ENCODE measurements around the gene CAPNS2.
"Not testable (repeated sequence)": the region's sequence is repeated elsewhere in the genome, so short reads cannot be mapped to it uniquely, and the experiment has no call there.

The CAPNS2 gene

DNA sequence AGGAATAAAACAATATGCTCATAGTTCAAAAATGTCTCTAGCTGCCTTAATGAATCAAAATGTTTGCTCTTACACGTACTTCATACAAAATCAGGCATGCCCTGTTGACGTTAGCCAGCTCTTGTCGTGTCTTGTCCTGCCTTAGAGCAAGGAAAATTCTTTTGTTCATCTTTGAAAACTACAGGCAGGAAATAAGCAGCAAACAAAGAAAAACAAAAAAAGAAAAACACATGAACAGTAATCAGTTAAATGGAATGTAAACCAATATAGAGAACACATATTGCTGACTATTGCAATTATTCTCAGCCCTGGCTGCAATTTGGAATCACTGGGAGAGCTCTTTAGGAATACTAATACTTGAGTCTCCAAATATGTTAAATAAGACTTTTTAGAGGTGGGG, 1.7 kb downstream of the CAPNS2 start:
- DNase-seq (ENCODE audit: low spot score) = no peak

DNA sequence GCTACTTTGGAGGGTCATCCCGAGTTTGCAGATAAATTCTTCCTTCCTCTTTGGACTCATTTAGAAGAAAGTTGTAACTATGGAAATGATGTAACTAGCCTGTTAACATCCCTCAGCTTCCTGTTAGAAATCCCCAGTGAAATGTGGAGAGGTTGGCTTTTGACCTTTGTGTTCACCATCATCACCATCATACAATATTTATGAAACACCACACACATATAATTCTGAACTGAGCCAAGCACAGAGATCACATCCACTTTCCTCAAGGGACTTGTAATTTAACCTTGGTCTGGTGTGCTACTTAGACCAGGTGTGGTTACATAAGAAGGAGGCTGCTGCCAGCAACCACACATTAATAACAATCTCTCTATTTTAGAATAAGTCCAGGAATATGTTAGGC, 2.5 kb downstream of the CAPNS2 start:
- no peak for DNase-seq (ENCODE audit: low spot score)

DNA sequence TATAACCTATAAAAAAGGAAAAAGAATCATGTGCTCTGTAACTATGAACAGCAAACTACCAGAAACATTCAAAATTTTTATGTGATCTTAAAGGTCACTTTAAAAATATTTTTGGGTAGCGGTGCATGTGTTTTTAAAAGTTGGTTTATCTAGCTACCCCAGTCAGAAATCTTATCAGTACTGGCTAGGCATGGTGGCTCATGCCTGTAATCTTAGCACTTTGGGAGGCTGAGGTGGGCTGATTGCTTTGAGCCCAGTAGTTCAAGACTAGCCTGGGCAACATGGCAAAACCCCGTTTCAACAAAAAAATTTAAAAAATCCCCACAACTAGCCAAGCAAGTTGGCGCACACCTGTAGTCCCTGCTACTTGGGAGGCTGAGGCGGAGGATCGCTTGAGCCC, 3.7 kb downstream of the CAPNS2 start:
- no peak for DNase-seq (ENCODE audit: low spot score)

DNA sequence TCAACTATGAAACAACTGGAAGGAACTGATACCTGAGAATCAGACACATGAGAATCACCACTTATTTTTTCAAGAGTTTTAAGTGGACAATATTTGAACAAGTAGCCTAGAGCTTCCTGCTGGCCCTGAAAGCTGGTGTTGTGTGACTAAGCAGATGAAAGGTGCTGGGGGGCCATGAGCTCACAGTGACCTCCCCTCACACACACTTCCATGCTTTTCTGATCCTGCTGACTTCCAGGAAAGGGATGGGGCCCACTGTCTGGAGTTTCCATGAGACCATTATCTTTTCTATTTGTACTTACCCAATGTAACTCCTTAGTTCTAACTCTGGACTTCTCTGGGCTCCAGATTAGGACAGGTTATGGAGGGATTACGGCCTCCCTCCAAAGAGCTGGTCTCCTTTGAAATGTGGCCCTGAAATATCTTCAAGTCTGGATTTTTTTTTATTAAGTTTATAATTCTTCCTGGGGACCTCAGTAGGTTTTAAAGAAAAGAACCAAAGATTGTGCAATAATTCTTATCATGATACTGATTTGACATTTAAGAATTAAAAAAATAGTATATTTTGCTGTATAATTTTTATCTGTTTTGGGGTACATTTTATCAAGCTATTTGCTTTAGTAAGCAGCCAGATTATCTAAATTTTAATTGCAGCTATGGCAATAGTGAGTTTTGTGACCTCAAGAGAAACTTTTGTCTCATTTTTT, 4.9 kb downstream of the CAPNS2 start:
- no peak for DNase-seq (ENCODE audit: low spot score)

DNA sequence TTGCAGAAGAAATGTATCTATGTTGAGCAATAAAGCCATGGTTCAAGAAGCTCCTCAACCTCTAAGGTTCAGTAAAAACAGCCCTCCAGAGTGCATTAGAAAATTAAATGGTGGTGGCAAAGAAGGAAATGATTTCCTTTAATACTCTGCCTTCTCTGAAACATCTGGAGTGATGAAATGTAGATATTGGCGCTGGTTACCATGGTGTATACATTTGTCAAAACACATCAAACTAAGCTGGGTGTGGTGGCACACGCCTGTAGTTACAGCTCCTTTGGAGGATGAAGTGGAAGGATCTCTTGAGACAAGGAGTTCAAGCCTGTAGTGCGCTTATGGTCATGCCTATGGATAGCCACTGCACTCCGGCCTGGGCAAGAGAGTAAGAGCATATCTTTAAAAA, 6.0 kb downstream of the CAPNS2 start:
- no peak for DNase-seq (ENCODE audit: low spot score)

DNA sequence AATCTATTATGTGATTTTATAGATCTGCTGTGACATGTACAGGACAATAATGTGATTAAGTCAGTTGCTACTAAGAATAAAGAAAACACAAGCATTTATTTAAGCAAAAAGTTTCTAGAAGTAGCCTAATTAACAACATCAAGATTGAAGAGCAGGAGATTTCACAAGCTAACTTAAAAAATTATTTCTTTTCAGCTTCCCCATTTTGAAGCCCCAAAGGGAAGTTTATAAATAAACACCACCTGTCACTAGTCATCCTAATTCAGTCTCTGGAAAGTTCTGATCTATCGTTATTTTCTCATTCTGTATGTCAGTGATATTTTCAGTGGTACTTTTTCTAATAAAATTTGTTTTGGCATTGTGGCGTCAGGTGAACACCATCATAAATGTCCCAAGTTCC, 8.3 kb downstream of the CAPNS2 start:
- no peak for DNase-seq (ENCODE audit: low spot score)

DNA sequence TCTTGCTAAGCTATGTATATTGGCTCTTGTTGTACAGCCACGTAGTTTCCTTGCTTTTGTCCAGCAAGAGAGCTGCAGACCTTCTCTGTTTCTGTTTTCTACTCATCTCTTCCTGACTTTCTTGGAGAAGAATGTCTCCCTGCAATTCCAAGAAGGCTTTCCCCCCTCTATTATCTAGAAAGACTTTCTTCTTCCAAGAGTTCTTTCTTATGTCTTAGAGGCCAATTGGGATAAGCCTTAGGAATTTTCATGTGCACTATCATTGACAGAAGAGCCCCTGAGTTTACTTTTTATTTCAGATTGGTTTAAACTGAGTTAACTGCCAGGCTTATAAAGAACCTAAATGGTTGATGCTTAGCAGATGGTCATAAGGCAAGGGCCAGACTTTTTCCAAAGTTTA, 9.0 kb downstream of the CAPNS2 start:
- no peak for DNase-seq (ENCODE audit: low spot score)

DNA sequence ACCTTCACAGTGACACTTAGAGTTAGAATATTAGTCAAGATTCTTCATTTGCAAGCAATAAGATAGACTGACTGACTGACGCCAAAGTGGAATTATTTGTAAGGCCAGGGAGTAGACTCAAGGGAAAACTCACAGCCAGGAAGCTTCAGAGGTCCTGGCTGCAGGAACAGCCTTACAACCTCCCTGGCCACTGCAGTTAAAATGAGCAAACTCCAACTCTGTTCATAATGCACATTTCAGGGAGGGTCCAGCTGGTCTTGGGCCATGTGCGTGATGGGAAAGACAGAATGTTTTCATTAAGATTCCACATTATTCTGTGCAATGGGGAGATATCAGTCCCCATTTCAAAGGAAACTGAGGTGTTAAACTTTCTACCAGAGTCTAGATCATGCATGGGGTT, 9.9 kb downstream of the CAPNS2 start:
- DNase-seq (ENCODE audit: low spot score) = no peak

DNA sequence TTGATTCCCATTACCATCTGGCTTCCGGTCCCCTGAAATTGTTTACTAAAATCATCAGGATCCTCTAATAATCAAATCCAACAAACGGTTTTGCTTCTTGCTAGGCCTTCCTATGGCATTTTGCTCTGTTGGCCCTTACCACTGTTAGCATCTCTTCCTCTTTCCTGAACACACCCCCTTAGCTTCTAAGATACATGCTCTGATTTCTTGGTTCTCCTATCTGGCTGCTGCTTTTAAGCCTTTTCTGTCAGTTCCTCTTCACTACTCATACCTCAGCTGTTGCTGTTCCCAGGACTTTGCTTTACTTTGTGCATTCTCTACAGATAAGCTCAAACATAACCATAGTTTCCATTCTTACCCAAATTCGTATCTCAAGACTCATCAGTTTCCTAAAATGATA, 11.4 kb downstream of the CAPNS2 start:
- no peak for DNase-seq (ENCODE audit: low spot score)

DNA sequence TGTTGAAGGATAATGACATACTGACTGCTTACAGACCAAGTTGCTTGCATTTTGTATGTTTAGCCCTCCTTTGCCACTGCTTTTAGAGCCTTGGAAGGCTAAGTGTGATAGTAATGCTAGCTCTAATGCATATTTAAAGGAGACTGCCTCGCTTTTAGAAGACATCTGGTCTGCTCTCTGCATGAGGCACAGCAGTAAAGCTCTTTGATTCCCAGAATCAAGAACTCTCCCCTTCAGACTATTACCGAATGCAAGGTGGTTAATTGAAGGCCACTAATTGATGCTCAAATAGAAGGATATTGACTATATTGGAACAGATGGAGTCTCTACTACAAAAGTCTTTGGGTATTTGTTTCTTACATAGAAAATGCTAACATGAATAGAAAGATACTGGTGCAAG, 19.1 kb downstream of the CAPNS2 start:
- no peak for DNase-seq (ENCODE audit: low spot score)

DNA sequence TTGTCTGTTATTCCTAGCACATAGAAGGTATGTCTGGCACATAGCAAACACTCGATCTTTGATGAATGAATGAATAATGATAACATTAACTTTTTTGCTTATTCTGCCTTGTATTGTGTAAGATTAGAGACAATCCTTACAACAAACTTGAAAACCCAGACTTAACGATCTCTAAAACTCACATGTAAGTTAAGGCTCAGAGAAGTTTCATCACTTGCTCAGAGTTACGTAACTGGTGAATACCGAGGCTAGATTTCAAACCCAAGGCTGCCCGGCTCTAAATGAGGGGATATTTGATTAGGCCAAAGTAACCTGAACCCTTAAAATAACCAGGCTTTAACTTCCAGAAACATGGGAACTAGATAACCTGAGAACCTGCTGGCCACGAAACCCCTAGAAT, 22.3 kb downstream of the CAPNS2 start:
- no peak for DNase-seq (ENCODE audit: low spot score)

DNA sequence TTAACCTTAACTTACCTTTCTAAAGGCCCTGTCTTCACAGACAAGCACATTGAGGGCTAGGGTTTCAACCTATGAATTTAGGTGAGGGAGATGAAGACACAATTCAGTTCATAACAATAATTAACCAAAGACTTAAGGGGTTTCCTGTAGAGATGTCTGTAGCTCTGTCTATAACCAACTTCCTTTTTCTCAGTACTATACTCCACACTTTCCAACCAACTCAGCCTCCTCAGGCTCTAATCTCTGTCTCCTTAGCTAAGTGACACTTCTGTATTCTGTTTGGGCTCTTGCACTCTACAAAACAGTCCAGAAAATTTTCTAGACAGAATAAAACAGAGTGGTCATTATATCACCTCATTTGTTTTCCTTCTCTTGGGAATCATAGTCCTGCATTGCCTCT, 25.8 kb downstream of the CAPNS2 start:
- no peak for DNase-seq (ENCODE audit: low spot score)

DNA sequence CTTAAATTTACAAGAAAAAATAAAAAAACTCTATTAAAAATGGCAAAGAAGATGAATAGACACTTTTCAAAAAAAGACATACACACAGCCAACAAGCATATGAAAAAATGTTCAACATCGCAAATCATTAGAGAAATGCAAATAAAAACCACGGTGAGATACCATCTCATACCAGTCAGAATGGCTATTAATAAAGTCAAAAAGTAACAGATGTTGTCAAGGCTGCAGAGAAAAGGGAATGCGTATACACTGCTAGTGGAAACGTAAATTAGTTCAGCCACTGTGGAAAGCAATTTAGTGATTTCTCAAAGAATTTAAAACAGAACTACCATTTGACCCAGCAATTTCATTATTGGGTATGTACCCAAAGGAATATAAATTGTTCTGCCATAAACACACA, 31.4 kb downstream of the CAPNS2 start:
- no peak for DNase-seq (ENCODE audit: low spot score)

DNA sequence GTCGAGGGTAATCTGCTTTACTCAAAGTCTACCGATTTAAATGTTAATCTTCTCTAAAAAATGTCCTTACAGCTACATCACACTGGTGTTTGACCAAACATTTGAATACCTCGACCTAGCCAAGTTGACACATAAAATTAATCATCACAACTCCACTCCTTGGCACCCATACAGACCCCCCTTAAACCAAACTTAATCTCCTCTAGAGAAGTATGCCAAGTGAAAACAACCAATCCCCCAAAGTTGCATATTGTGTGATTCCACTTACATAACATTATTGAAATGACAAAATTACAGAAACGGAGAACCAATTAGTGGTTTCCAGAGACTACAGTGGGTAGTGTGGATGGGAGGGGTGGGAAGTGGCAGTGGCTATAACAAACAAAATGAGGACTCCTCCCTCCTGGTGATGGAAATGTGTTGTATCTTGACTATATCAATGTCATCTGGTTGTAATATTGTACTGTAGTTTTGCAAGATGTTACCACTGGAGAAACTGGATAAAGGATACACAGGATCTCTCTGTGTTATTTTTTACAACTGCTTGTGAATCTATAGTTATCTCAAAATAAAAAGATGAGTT, 39.4 kb downstream of the CAPNS2 start:
- DNase-seq (ENCODE audit: low spot score) = no peak

DNA sequence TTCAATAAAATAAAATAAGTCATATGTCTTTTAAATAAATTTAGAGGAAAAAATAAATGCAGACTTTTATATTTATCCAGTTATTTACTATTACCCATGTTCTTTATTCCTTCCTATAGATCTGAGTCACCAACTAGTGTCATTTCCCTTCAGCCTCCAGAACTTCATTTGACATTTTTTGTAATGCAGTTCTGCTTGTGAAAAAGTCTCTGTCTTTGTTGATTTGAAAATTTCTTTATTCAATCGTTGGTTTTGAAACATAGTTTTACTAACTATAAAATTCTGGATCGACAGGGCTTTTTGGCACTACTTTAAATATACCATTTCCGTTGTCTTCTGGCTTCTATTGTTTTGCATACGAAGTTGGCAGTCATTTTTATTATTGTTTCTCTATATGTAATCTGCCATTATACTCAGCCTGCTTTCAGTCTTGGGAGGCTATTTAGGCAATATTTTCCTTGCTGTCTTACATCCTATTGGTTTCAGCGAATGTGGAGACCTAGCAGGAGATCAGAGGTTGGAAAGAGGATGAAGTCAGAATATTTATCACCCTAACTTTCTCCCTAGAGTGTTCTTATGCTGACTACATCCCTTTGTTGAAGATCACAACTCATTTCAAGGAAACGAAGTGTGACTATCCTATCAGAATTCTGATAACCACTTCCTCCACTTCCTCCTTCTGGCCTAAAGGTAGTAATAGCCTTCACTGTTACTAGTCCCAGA, 47.3 kb downstream of the CAPNS2 start:
- DNase-seq (ENCODE audit: low spot score) = no peak

DNA sequence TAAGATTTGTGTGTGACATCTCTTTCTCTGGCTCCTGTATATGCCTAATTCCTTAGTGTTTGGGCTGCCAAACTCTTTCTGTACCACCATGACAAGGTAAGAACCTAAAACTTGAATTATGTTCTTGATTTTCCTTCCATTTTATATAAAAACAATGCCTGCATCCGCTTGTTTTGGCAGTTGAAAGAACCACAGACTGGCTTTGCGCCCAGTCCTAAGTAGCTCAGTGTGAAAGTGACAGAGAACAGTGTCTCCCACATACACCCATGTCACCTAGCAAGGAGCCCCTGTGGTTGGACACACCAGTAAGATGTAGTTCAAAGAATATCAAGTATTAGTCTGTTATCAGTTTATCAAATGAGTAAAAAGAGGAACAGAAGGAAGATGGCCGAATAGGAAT, 48.6 kb downstream of the CAPNS2 start:
- DNase-seq (ENCODE audit: low spot score) = no peak

DNA sequence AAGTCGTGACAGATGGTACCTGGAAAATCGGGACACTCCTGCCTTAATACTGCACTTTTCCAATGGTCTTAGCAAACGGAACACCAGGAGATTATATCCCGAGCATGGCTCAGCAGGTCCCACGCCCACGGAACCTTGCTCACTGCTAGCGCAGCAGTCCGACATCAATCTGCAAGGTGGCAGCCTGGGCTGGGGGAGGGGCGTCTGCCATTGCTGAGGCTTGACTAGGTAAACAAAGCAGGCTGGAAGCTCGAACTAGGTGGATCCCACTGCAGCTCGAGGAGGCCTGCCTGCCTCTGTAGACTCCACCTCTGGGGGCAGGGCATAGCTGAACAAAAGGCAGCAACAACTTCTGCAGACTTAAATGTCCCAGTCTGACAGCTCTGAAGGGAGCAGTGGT, 49.2 kb downstream of the CAPNS2 start:
- DNase-seq (ENCODE audit: low spot score) = not testable (repeated sequence)
